Thyroid gland (tissue), 4 donors: ENCODE data around the gene PEX10.

Experiments used
- POLR2A ChIP-seq, 2 donors: fragments of 450-650 bp; IDR thresholded peaks; one replicate each; pipeline ENCODE4 v1.6.1; 2017; ENCODE audit warnings: antibody characterized with exemption in 2 of 2, mild to moderate bottlenecking in 2 of 2, moderate library complexity in 1 of 2
- TF ChIP-seq, protein P1 (sequence below), 6 experiments: fragments of 200-600 bp in 3 of 6; fragments of 450-650 bp in 3 of 6; sonication (generic) in 3 of 6; IDR thresholded peaks; one replicate each; pipeline ENCODE4 v1.5.1; 2016 to 2019; ENCODE audit warnings: antibody characterized with exemption in 6 of 6, mild to moderate bottlenecking in 2 of 6, inconsistent platforms in 1 of 6, moderate library complexity in 1 of 6

DNA sequence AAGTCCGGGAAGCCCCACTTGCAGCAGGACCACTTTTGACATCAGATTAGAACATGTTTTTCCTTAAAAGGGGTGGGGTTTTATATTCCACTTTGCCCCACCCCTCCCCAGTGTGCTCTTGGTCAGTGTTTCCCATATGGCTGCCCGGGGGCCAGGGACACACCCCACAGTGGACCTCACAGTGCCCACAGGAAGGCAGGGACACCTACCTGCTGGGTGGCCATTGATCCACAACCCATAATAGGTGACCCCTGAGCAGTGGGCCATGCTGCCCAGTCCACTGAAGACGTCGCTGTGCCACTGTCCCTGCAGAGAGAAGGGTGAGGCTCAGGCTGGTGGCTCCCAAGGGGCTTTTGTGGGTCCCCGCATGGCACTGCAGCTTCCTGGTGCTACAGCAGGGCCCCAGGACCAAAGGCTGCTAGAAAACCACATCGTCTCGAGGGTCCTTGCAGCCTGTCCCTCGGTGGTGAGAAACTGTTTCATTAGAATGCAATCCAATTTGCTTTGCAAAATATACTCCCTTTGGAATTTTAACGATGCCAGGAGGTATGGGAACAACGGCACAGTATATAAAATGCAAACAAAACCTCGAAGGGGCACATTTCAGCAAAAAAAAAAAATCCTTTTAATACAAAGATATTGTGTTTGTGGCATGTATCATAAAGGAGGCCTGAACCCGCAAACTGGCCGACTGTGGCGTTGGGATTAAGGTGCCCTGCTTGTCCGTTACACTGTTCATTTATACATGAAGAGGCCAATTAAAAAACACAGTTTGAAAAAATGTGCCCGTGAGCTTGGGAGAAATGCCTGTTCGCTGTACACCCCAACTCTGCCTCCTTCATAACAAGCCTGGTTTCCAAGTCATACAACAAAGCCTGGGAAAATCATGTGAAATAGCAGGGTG lies 37.9 kb downstream of the PEX10 start:
- TF ChIP-seq, protein P1, sequence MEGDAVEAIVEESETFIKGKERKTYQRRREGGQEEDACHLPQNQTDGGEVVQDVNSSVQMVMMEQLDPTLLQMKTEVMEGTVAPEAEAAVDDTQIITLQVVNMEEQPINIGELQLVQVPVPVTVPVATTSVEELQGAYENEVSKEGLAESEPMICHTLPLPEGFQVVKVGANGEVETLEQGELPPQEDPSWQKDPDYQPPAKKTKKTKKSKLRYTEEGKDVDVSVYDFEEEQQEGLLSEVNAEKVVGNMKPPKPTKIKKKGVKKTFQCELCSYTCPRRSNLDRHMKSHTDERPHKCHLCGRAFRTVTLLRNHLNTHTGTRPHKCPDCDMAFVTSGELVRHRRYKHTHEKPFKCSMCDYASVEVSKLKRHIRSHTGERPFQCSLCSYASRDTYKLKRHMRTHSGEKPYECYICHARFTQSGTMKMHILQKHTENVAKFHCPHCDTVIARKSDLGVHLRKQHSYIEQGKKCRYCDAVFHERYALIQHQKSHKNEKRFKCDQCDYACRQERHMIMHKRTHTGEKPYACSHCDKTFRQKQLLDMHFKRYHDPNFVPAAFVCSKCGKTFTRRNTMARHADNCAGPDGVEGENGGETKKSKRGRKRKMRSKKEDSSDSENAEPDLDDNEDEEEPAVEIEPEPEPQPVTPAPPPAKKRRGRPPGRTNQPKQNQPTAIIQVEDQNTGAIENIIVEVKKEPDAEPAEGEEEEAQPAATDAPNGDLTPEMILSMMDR (IDR thresholded peaks at IDR 0.05): no peak
- no peak for TF ChIP-seq POLR2A (IDR thresholded peaks at IDR 0.05)
